Thymus (tissue), 11 donors: Measurements from ENCODE around the gene METTL18. TPM values are rescaled to one million over a fixed set of nuclear protein-coding genes. Genes with fewer than 3 reads are reported as not detected.
A peak's percentile ranks its signal among the peaks of the same experiment; 100 is the strongest.

Source experiments
- DNase-seq, 9 donors: peaks; one replicate each; pipeline ENCODE4 v3.0.0-alpha.2; 2013; ENCODE audit warnings: low spot score in 9 of 9, low read depth in 6 of 9, missing footprints in 1 of 9
- H3K27ac ChIP-seq, 2 donors: one replicate each; pipeline ENCODE4 v1.5.1; 2013; ENCODE audit warnings: control low read depth in 1 of 2, low read depth in 1 of 2, low read length in 1 of 2, mild to moderate bottlenecking in 1 of 2, moderate library complexity in 1 of 2
- H3K27me3 ChIP-seq, 2 donors: one replicate each; pipeline ENCODE4 v1.5.1; 2013; ENCODE audit warnings: low read length in 1 of 2; ENCODE audit not compliant: control insufficient read depth in 2 of 2, insufficient read depth in 1 of 2
- H3K36me3 ChIP-seq, 2 donors: one replicate each; pipeline ENCODE4 v1.5.1; 2013; ENCODE audit warnings: low read length in 1 of 2, mild to moderate bottlenecking in 1 of 2, moderate library complexity in 1 of 2; ENCODE audit not compliant: control insufficient read depth in 2 of 2, insufficient read depth in 2 of 2
- H3K4me1 ChIP-seq, 2 donors: one replicate each; pipeline ENCODE4 v1.5.1; 2013; ENCODE audit warnings: low read length in 2 of 2; ENCODE audit not compliant: control insufficient read depth in 2 of 2, insufficient read depth in 2 of 2
- H3K4me3 ChIP-seq, 2 donors: one replicate each; pipeline ENCODE4 v1.5.1; 2013; ENCODE audit warnings: low read length in 2 of 2, control low read depth in 1 of 2, mild to moderate bottlenecking in 1 of 2
- H3K9me3 ChIP-seq, 2 donors: one replicate each; pipeline ENCODE4 v1.5.1; 2013; ENCODE audit warnings: low read length in 1 of 2, mild to moderate bottlenecking in 1 of 2; ENCODE audit not compliant: control insufficient read depth in 2 of 2, insufficient read depth in 1 of 2
- WGBS: extraction: QIAGEN DNeasy Blood & Tissue Kit; methylation state at CpG from one replicate; pipeline ENCODE4 v1.1.7; 2013; 5-methylcytosine and 5-hydroxymethylcytosine counted together
- polyA plus RNA-seq: library from polyadenylated mRNA; stranded (reverse); fragments of 200-250 nt; gene quantifications from one replicate; pipeline ENCODE4 v1.2.3, GENCODE V29; 2013
- total RNA-seq: library from RNA; stranded (reverse); fragments of 120-200 nt; gene quantifications from one replicate; pipeline ENCODE4 v1.2.4, GENCODE V29; 2013
- donor health status: healthy.

METTL18 gene
- total and polyA plus RNA-seq, 2 donors = 16.7 to 24.6 TPM

DNA sequence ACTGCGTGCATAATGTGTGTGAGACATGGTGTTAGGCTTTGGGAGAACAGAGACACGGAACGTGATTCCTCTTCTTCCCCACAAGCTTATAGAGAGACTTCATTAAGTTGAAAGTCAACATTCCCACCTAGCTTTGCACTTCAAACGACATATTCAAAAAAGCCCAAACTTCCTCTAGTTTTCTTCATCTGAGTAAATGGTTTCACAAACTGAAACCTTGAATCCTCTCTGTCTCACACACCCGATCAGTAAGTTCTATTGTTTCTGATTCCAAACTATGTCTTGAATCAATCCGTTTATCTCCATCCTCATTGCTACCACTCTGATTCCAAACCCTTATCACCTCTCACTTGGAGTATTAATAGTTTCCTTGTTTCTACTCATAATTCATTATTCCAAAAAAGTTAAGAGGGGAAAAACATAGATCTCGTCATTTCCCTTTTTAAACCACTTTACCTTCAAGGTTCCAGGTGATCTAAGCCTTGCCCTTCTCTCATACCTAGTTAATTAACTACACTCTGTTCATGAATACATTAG is 1.6 kb upstream of the METTL18 start:
- no peaks in the 10 kb centered on the region for H3K27me3 ChIP-seq
- peaks cover 0 to 10% of the 10 kb centered on the region in 2 donors for H3K36me3 ChIP-seq
- peaks cover 9 to 11% of the 10 kb centered on the region in 2 donors for H3K4me1 ChIP-seq
- H3K27ac ChIP-seq = no peak overlapping the region
- no peaks in the 10 kb centered on the region for H3K9me3 ChIP-seq
- no peak overlapping the region for H3K4me3 ChIP-seq
- WGBS = 92% methylated on average over 7 of the region's 7 CpGs
- no peak for DNase-seq

DNA sequence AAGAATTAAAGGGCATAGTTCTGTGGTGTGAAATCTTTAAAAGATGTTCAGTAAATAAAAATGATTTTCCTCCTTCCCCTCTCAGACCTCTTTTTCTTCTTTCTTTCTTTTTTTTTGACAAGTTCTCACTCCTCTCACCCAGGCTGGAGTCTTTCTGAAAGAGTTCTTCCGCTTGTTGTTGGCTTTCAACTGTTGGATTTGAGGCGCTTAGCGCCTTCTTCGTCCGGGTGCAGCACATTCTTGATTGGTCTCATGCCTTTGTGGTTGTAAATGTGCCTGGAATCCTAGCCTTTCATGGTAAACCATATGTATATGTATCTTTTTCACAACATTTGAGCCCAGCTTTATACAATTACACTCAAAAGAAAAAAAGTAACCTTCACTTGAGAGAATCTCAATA is 980 bp upstream of the METTL18 start:
- Histone ChIP-seq H3K4me1 (peaks cover 9 to 11% of the 10 kb centered on the region in 2 donors), H3K9me3 (no peaks in the 10 kb centered on the region), H3K27ac (peak overlapping the region in 1 of 2 donors; percentile 87), H3K27me3 (no peaks in the 10 kb centered on the region), H3K4me3 (peak overlapping the region; percentile 63 to 79), H3K36me3 (peaks cover 0 to 10% of the 10 kb centered on the region in 2 donors)
- DNase-seq = peak in 6 of 9 donors; percentile 13 to 57 (median 28)
- WGBS = 11% methylated on average over 5 of the region's 5 CpGs

DNA sequence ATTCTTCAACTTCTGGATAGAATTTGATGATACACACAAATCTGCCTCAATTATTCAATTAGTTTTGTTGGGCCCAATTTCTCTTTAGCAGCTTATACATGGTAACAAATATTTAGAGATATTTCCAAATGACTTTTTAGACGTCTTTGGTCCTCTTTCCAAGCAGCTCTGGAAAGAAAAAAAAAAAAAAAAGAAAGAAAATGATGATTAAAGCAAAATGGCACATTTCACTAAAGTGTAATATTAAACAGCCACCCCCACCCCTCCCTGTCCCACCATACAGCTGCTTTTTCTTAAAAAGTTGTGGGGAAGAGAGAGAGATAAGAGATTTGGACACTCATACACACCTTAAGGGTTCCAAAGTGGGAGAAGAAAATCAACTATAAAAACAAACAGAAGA is 977 bp downstream of the METTL18 start:
- H3K4me1 ChIP-seq = peaks cover 9 to 11% of the 10 kb centered on the region in 2 donors
- WGBS = 79% methylated on average over 1 of the region's 1 CpG
- H3K27me3 ChIP-seq = no peaks in the 10 kb centered on the region
- H3K36me3 ChIP-seq = peaks cover 0 to 6% of the 10 kb centered on the region in 2 donors
- H3K4me3 ChIP-seq = peak overlapping the region; percentile 63 to 79
- no peak overlapping the region for H3K27ac ChIP-seq
- H3K9me3 ChIP-seq = no peaks in the 10 kb centered on the region
- DNase-seq = no peak

DNA sequence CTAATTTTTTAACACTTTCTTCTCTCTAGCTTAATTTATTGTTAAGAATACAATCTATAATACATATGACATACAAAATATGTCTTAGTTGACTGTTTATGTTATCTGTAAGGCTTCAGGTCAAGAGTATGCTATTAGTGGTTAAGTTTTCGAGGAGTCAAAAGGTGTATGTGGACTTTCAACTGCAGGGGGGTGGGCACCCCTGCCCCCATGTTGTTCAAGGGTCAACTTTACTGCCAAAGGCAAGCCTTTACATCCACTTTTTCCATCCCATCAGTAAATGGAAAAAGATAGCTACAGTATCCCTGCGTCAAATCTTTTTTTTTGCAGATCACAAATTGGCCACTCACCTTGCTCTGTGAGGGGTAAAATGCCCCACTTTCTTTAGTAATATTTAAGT is 6.3 kb downstream of the METTL18 start:
- no peak overlapping the region for H3K4me3 ChIP-seq
- H3K27ac ChIP-seq = no peak overlapping the region
- 97% methylated on average over 2 of the region's 2 CpGs for WGBS

DNA sequence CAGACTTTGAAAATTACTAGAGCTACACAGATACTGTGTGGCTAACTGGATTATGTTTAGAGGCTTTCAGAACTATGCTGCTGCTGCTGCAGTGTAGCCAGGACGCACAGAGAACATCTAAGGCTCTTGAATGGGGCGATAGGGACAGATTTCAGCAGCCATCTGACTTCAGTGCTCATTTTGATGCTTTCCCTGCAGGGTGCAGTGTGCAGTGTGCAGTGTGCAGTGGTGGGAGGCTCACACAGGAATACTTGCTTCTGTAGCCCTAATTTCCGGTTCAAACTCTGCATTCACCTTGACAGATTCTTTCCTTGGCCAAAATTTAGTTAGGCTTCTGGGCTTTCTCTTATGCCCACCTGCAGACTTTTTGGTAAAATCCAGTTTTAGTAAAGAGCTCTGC is 7.7 kb downstream of the METTL18 start:
- no peaks in the 10 kb centered on the region for H3K4me1 ChIP-seq
- H3K27me3 ChIP-seq = peaks cover 0 to 8% of the 10 kb centered on the region in 2 donors
- no peak overlapping the region for H3K4me3 ChIP-seq
- no peak overlapping the region for H3K27ac ChIP-seq
- 83% methylated on average over 3 of the region's 3 CpGs for WGBS
- no peaks in the 10 kb centered on the region for H3K9me3 ChIP-seq
- DNase-seq = no peak
- H3K36me3 ChIP-seq = peaks cover 0 to 2% of the 10 kb centered on the region in 2 donors

More for the DNA sequence above, 6.3 kb downstream of the METTL18 start:
- Histone ChIP-seq H3K9me3 (no peaks in the 10 kb centered on the region), H3K4me1 (no peaks in the 10 kb centered on the region), H3K36me3 (peaks cover 0 to 2% of the 10 kb centered on the region in 2 donors), H3K27me3 (peaks cover 0 to 8% of the 10 kb centered on the region in 2 donors)
- DNase-seq = no peak

DNA sequence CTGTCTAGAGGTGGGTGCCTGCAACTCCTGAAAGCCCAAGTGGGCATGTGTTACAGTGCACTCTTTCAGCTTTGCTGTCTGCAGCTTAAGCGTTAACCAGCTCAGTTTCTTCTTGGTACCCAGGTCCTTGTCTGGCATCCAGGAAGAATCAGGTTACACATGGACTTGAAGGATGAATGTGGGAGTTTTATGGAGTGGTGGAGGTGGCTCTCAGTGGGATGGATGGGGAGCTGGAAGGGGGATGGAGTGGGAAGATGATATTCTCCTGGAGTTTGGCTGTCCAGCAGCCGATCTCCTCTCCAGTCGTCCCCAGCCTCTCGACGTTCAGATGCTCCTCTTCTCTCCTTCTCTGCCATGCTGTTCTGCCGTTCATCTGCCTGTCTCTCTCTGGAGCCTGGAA is 9.4 kb downstream of the METTL18 start:
- no peak overlapping the region for H3K27ac ChIP-seq
- no peaks in the 10 kb centered on the region for H3K36me3 ChIP-seq
- no peaks in the 10 kb centered on the region for H3K9me3 ChIP-seq
- no peak for DNase-seq
- H3K4me3 ChIP-seq = no peak overlapping the region
- peaks cover 0 to 8% of the 10 kb centered on the region in 2 donors for H3K27me3 ChIP-seq
- WGBS = 97% methylated on average over 6 of the region's 6 CpGs
- H3K4me1 ChIP-seq = no peaks in the 10 kb centered on the region

DNA sequence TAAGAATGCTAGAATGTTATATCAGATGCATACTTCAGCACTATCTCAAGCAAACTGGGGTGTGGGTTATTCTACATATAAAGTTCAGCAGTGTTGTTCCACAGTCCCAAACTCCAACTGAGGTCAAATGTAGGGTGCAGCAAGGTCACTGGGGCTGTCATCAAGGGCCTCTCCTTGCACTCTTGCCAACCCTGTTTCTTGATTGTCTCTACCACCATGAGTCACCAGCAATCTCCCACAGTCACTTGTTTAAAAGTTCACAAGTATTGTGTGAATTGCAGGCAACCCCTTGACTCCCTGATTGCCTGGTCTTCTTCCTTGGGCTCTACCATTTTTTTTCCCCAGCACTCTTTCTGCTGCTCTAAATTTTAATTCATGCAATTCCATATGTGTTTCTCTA is 10.6 kb downstream of the METTL18 start:
- H3K9me3 ChIP-seq = no peaks in the 10 kb centered on the region
- DNase-seq = no peak

DNA sequence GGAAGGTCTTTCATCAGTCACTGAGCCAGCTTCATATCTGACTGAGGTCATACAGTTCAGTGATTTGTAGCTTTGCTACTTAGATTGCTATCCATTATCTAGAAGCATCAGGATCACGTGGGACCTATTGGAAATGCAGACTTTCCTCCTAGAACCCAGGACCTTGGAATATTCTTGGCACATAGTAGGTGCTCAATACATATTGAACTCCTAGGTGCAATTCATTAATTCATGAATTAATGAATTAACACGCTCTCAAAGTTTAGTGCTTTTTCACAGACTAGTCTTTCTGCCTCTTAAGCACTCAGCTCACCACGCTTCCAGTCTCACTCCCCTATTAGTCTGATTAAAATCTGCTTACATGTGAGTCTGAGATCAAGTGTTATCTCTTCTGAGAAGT is 12.1 kb downstream of the METTL18 start:
- H3K4me3 ChIP-seq = no peak overlapping the region
- H3K27me3 ChIP-seq = peaks cover 0 to 8% of the 10 kb centered on the region in 2 donors
- H3K27ac ChIP-seq = no peak overlapping the region
- 95% methylated on average over 3 of the region's 3 CpGs for WGBS
- no peak for DNase-seq
- H3K36me3 ChIP-seq = no peaks in the 10 kb centered on the region
- H3K4me1 ChIP-seq = no peaks in the 10 kb centered on the region
- H3K9me3 ChIP-seq = no peaks in the 10 kb centered on the region

More for the DNA sequence above, 10.6 kb downstream of the METTL18 start:
- Histone ChIP-seq H3K4me1 (no peaks in the 10 kb centered on the region), H3K27ac (no peak overlapping the region), H3K4me3 (no peak overlapping the region), H3K27me3 (peaks cover 0 to 8% of the 10 kb centered on the region in 2 donors), H3K36me3 (no peaks in the 10 kb centered on the region)

DNA sequence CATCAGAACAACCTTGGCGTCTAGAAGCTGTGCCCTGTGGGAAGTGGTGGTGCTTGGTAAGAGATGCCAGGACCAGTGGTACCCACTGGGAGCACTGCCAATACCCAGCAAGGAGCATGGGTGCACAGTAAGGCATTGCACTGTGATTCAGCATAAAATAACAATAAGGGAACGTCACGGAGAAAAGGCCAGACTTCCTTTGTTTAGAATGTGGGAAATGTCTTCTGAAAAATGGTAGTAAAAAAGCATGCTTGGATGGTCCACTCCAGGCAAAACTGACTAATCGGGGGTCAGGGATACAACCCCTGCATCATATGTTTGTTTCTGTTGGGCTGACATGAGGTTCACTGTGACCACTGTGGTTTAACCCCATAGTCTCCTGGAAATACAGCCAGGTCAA is 14.7 kb downstream of the METTL18 start:
- no peaks in the 10 kb centered on the region for H3K9me3 ChIP-seq
- peaks cover 0 to 6% of the 10 kb centered on the region in 2 donors for H3K27me3 ChIP-seq
- no peak for DNase-seq
- no peaks in the 10 kb centered on the region for H3K4me1 ChIP-seq
- no peaks in the 10 kb centered on the region for H3K36me3 ChIP-seq
- no peak overlapping the region for H3K27ac ChIP-seq
- H3K4me3 ChIP-seq = no peak overlapping the region
- 39% methylated on average over 4 of the region's 4 CpGs for WGBS
